ENCODE data around the gene UBN1.

GRCh38 chr16:4800290-4801041 lies 46.8 kb upstream of the UBN1 start:
- TF ChIP-seq CTCF (IDR thresholded peaks at IDR 0.05; ENCODE audit: low read length) (no peak), EZH2 (IDR thresholded peaks at IDR 0.05; ENCODE audit: borderline replicate concordance, low read length) (no peak)

All from OCI-LY1 (cell line).